NB4 (cell line): ENCODE results near the gene ZNF330.

Source experiments
- CTCF ChIP-seq: IDR thresholded peaks from one replicate; pipeline ENCODE4 v1.5.1; 2012; ENCODE audit warnings: low read depth, low read length
- POLR2A ChIP-seq: IDR thresholded peaks from 2 replicates; pipeline ENCODE4 v1.6.1; 2011; ENCODE audit warnings: mild to moderate bottlenecking; ENCODE audit not compliant: insufficient read length; ENCODE audit errors: extremely low read depth

DNA sequence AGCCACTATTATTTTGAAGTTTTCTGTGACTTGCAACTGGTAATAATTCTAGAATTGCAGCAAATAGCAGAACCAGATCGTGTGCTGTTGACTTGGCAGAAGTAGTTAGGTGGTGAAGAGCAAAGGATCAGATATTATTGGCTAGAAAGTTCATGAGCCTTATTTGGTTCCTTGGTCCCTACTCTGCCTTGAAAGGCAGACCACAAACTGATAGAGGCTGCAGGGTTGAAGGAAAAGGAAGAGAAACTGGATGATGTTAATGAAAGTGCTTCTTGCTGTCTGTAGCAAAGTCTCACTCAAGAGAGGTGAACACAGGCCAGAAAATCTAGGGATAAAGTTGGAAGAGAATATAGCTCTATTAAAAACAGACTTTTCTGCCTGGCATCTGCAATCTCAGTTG, 46.2 kb upstream of the ZNF330 start:
- no peak for TF ChIP-seq CTCF
- TF ChIP-seq POLR2A, result no peak
